Lower leg skin (tissue), 3 donors: ENCODE data around the gene FANCD2.

Source experiments
- POLR2A ChIP-seq, 2 donors: fragments of 450-650 bp; IDR thresholded peaks; one replicate each; pipeline ENCODE4 v1.6.1; 2016 to 2017; ENCODE audit warnings: antibody characterized with exemption in 2 of 2, mild to moderate bottlenecking in 1 of 2, moderate library complexity in 1 of 2
- TF ChIP-seq, protein P1 (sequence below), 3 donors: fragments of 450-650 bp; IDR thresholded peaks; one replicate each; pipeline ENCODE4 v1.5.1; 2016; ENCODE audit warnings: antibody characterized with exemption in 3 of 3, mild to moderate bottlenecking in 3 of 3, moderate library complexity in 2 of 3

- TF ChIP-seq, protein P1, sequence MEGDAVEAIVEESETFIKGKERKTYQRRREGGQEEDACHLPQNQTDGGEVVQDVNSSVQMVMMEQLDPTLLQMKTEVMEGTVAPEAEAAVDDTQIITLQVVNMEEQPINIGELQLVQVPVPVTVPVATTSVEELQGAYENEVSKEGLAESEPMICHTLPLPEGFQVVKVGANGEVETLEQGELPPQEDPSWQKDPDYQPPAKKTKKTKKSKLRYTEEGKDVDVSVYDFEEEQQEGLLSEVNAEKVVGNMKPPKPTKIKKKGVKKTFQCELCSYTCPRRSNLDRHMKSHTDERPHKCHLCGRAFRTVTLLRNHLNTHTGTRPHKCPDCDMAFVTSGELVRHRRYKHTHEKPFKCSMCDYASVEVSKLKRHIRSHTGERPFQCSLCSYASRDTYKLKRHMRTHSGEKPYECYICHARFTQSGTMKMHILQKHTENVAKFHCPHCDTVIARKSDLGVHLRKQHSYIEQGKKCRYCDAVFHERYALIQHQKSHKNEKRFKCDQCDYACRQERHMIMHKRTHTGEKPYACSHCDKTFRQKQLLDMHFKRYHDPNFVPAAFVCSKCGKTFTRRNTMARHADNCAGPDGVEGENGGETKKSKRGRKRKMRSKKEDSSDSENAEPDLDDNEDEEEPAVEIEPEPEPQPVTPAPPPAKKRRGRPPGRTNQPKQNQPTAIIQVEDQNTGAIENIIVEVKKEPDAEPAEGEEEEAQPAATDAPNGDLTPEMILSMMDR (IDR thresholded peaks at IDR 0.05): no peak
- TF ChIP-seq POLR2A (IDR thresholded peaks at IDR 0.05): no peak
These were observed 80.7 kb downstream of the FANCD2 start for GRCh38 chr3:10106919-10107318.
